Vagina (tissue), 2 donors: ENCODE data around the gene IFNL3.

ENCODE experiments used
- POLR2A ChIP-seq, 2 donors: fragments of 450-650 bp; IDR thresholded peaks; one replicate each; pipeline ENCODE4 v1.6.1; 2017; ENCODE audit warnings: antibody characterized with exemption in 2 of 2, mild to moderate bottlenecking in 2 of 2, moderate library complexity in 2 of 2
- POLR2AphosphoS5 ChIP-seq, 2 donors: sonication (generic); formaldehyde crosslinking; IDR thresholded peaks; one replicate each; pipeline ENCODE4 v1.9.0; 2017; ENCODE audit warnings: antibody characterized with exemption in 2 of 2, mild to moderate bottlenecking in 2 of 2, low read depth in 1 of 2; ENCODE audit not compliant: insufficient read depth in 1 of 2
- TF ChIP-seq, protein P1 (sequence below), 3 experiments: fragments of 450-650 bp in 2 of 3; fragments of 200-600 bp in 1 of 3; sonication (generic) in 1 of 3; IDR thresholded peaks; one replicate each; pipeline ENCODE4 v1.5.1; 2017 to 2019; ENCODE audit warnings: antibody characterized with exemption in 3 of 3, mild to moderate bottlenecking in 2 of 3, moderate library complexity in 2 of 3

DNA sequence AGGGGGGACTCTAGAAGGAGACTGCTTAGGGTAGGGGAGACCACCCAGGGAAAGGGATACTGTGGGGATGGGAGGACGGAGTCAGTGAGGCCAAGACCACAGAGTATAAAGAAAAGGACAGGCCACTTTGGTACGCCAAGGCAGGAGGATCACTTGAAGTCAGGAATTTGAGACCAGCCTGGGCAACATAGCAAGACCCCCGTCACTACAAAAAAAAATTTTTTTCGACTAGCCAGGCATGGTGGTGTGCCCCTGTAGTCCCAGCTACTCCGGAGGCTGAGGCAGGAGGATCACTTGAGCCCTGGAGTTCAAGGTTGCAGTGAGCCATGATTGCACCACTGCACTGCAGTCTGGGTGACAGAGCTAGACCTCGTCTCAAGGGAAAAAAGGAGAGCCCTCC lies 6.6 kb downstream of the IFNL3 start:
- TF ChIP-seq, protein P1, sequence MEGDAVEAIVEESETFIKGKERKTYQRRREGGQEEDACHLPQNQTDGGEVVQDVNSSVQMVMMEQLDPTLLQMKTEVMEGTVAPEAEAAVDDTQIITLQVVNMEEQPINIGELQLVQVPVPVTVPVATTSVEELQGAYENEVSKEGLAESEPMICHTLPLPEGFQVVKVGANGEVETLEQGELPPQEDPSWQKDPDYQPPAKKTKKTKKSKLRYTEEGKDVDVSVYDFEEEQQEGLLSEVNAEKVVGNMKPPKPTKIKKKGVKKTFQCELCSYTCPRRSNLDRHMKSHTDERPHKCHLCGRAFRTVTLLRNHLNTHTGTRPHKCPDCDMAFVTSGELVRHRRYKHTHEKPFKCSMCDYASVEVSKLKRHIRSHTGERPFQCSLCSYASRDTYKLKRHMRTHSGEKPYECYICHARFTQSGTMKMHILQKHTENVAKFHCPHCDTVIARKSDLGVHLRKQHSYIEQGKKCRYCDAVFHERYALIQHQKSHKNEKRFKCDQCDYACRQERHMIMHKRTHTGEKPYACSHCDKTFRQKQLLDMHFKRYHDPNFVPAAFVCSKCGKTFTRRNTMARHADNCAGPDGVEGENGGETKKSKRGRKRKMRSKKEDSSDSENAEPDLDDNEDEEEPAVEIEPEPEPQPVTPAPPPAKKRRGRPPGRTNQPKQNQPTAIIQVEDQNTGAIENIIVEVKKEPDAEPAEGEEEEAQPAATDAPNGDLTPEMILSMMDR (IDR thresholded peaks at IDR 0.05) = no peak
- no peak for TF ChIP-seq POLR2A (IDR thresholded peaks at IDR 0.05)
- TF ChIP-seq POLR2AphosphoS5 (IDR thresholded peaks at IDR 0.05; ENCODE audit: insufficient read depth in 1 of 2, low read depth in 1 of 2) = no peak
